ENCODE results near the gene KLHL14. TPM values are rescaled to one million over a fixed set of nuclear protein-coding genes. Genes with fewer than 3 reads are reported as not detected.

Gene KLHL14
- total RNA-seq, 4 donors from 2014 or later, result 0.28 to 14.0 (median 1.1) TPM

DNA sequence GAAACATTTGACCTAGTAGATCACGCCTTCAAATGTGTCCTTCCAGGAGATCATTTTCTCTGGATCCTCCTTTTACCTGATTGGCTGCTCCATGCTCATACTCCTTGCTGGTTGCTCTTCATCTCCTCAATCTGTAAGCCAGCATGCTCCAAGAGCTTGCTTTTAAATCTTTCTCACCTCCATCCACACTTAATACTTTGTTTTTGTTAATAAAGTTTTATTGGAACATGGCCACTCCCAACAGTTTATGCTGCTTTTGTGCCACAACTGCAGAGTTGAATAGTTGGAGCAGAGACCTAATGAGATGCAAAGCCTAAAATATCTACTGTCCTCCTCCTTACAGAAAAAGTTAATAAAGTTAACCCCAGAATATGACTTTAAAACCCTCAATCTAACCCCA is 60.0 kb downstream of the KLHL14 start:
- Histone ChIP-seq H3K27me3 (no peaks in the 10 kb centered on the region), H3K9me3 (no peaks in the 10 kb centered on the region), H3K4me1 (no peaks in the 10 kb centered on the region), H3K27ac (no peak overlapping the region), H3K4me3 (no peak overlapping the region), H3K36me3 (no peaks in the 10 kb centered on the region)
- no peak for TF ChIP-seq POLR2A (IDR thresholded peaks at IDR 0.05)
- TF ChIP-seq, protein P1, sequence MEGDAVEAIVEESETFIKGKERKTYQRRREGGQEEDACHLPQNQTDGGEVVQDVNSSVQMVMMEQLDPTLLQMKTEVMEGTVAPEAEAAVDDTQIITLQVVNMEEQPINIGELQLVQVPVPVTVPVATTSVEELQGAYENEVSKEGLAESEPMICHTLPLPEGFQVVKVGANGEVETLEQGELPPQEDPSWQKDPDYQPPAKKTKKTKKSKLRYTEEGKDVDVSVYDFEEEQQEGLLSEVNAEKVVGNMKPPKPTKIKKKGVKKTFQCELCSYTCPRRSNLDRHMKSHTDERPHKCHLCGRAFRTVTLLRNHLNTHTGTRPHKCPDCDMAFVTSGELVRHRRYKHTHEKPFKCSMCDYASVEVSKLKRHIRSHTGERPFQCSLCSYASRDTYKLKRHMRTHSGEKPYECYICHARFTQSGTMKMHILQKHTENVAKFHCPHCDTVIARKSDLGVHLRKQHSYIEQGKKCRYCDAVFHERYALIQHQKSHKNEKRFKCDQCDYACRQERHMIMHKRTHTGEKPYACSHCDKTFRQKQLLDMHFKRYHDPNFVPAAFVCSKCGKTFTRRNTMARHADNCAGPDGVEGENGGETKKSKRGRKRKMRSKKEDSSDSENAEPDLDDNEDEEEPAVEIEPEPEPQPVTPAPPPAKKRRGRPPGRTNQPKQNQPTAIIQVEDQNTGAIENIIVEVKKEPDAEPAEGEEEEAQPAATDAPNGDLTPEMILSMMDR (IDR thresholded peaks at IDR 0.05), result no peak
- no peak for DNase-seq

DNA sequence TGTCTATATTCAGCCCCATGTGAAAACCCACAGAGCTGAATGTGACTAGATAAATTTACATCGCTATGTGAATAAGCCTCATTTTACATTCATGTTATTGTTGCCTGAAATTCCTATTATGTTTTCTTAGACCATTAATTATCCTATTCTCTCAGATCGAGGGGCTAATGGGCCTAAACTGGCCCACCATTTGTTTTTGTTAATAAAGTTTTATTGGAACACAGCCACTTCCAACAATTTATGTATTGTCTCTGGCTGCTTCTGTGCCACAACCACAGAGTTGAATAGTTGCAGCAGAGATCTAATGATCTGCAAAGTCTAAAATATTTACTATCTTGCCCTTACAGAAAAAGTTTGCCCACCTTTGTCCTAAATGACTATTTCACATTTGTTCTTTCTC is 61.0 kb downstream of the KLHL14 start:
- TF ChIP-seq, protein P1 (IDR thresholded peaks at IDR 0.05), result no peak
- TF ChIP-seq POLR2A (IDR thresholded peaks at IDR 0.05), result no peak
- Histone ChIP-seq H3K4me3 (no peak overlapping the region), H3K4me1 (no peaks in the 10 kb centered on the region), H3K9me3 (no peaks in the 10 kb centered on the region), H3K27me3 (no peaks in the 10 kb centered on the region), H3K27ac (no peak overlapping the region), H3K36me3 (no peaks in the 10 kb centered on the region)
- no peak for DNase-seq

DNA sequence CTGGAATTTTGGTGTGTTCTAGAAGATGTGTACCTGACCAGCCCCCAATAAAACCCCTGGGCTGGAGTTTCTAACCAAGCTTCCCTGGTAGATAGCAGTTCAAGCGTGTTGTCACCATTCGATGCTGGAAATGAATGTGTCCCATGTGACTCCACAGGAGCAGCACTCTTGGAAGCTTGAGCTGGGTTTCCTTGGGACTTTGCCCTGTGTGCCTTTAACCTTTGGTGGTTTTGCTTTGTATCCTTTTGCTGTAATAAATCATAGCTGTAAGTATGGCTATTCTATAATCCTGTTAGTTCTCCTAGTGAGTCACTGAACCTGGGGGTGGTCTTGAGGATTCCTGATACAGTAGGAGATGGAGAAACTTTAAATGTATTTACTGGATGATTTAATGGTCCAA is 65.2 kb downstream of the KLHL14 start:
- Histone ChIP-seq H3K27me3 (no peaks in the 10 kb centered on the region), H3K9me3 (no peaks in the 10 kb centered on the region), H3K36me3 (no peaks in the 10 kb centered on the region), H3K4me3 (no peak overlapping the region), H3K27ac (no peak overlapping the region), H3K4me1 (no peaks in the 10 kb centered on the region)
- TF ChIP-seq, protein P1 (IDR thresholded peaks at IDR 0.05), result no peak
- TF ChIP-seq POLR2A (IDR thresholded peaks at IDR 0.05), result no peak
- no peak for DNase-seq

DNA sequence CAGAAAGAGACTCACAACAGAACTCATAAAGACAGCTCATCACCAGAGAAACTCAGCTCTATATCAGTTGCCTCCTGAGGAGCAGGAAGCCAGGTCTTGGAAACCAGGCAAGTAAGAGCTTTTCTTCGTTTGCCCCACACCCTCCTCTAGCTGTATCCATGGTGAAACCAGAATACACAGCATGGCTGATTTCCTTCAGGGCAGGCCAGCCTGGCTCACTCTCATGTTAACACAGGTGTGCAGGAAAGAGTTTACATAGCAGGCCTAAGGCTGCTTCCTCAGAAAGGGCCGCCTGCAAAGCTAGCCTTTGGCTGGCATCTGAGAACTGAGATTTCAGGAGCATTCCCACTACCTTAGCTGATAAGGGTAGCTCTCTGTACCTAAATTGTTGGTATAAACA is 65.7 kb downstream of the KLHL14 start:
- TF ChIP-seq POLR2A (IDR thresholded peaks at IDR 0.05), result no peak
- TF ChIP-seq, protein P1 (IDR thresholded peaks at IDR 0.05), result no peak
- H3K27me3 ChIP-seq, result no peaks in the 10 kb centered on the region
- H3K27ac ChIP-seq, result no peak overlapping the region
- H3K9me3 ChIP-seq, result no peaks in the 10 kb centered on the region
- H3K36me3 ChIP-seq, result no peaks in the 10 kb centered on the region
- H3K4me3 ChIP-seq, result no peak overlapping the region
- no peaks in the 10 kb centered on the region for H3K4me1 ChIP-seq
- no peak for DNase-seq

DNA sequence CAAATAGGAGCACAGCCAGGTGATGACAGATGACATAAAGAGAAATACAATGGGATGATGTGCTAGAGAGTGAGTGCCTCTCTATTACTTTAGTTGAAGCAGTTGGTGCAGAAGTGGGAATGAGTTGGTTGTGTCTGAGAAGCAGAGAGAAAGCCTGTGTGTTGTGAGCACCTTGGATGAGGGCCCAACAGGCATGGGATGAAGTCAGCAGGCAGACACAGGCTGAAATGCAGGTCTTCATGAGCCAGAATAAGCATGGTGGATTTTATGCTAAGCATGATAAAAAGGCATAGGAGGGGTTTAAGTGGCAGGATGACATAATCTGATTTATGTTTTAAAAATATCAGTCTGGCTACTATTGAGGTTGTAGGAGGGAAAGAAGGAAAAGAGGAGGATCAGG is 71.5 kb downstream of the KLHL14 start:
- no peak for DNase-seq
- no peak overlapping the region for H3K4me3 ChIP-seq
- no peaks in the 10 kb centered on the region for H3K4me1 ChIP-seq
- no peaks in the 10 kb centered on the region for H3K9me3 ChIP-seq
- TF ChIP-seq POLR2A (IDR thresholded peaks at IDR 0.05), result no peak
- TF ChIP-seq, protein P1 (IDR thresholded peaks at IDR 0.05), result no peak
- no peaks in the 10 kb centered on the region for H3K36me3 ChIP-seq
- H3K27ac ChIP-seq, result no peak overlapping the region
- no peaks in the 10 kb centered on the region for H3K27me3 ChIP-seq

DNA sequence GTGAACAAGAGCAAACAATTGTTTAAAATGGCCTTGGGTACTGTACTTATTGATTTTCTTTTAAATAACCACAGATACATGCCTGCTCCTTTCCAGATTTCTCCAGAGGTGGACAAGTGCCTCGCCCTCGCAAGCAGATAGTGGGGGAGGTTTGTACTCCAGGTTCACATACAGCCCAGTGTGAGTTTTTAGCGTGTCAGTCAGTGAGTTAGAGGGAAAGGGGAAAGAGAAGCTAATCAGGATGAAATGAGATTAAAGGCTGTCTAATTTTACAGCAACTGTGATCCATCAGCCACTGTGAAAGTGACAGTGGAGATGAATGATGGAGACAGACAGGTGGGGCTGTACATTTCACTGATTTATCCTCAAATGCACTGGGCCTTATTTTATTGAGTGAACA is 74.7 kb downstream of the KLHL14 start:
- H3K4me3 ChIP-seq, result no peak overlapping the region
- TF ChIP-seq POLR2A (IDR thresholded peaks at IDR 0.05), result no peak
- TF ChIP-seq, protein P1 (IDR thresholded peaks at IDR 0.05), result no peak
- no peaks in the 10 kb centered on the region for H3K36me3 ChIP-seq
- no peaks in the 10 kb centered on the region for H3K4me1 ChIP-seq
- no peaks in the 10 kb centered on the region for H3K27me3 ChIP-seq
- no peak overlapping the region for H3K27ac ChIP-seq
- H3K9me3 ChIP-seq, result no peaks in the 10 kb centered on the region
- no peak for DNase-seq

Data from Peyer's patch (tissue), 4 donors.